Measurements from ENCODE around the gene CHMP2A.

Gene CHMP2A

DNA sequence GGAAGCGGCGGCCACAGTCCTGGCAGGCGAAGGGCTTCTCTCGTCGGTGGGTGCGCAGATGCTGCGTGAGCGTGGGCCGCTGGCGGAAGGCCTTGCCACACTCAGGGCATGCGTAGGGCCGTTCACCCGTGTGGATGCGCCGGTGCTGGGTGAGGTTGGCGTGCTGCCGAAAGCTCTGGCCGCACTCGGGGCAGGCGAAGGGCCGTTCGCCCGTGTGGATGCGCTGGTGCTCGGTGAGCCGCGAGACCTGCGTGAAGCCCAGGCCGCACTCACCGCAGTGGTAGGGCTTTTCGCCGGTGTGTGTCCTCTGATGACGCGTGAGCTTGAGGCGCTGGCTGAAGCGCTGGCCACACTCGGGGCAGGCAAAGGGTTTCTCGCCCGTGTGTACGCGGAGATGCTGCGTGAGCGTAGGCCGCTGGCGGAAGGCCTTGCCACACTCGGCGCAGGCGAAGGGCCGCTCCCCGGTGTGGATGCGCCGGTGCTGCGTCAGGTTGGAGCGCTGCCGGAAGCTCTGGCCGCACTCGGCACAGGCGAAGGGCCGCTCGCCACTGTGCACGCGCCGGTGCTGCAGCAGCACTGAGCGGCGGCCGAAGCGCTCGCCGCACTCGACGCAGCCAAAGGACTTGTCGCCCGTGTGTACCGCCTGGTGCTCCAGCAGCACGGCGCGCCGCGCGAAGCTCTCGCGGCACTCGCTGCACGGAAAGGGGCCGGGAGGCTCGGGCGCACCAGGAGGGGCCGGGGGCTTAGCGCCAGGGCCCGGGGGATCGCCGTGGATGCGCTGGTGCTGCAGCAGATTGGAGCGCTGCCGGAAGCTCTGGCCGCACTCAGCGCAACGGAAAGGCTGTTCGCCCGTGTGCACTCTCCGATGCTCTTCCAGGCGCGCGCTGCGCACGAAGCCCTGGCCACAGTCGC, 7.5 kb upstream of the CHMP2A start:
- CTCF ChIA-PET, result interaction anchor here (1.9 to 3.4 kb wide), 3 partner anchors 19 to 49 kb away, joined by 5 to 20 read pairs (median 10); partner anchors contain the start of gene ZBTB45
- H3K4me1 Mint-ChIP-seq, result peaks cover 59% of the 10 kb centered on the region
- H3K27ac Mint-ChIP-seq, result peak overlapping the region; percentile 94
- H3K27me3 Mint-ChIP-seq, result peaks cover 8% of the 10 kb centered on the region
- H3K9me3 Mint-ChIP-seq, result no peaks in the 10 kb centered on the region
- peak; percentile 64 for DNase-seq
- peaks cover 26% of the 10 kb centered on the region for H3K36me3 Mint-ChIP-seq
- H3K4me3 Mint-ChIP-seq, result peak overlapping the region; percentile 83

DNA sequence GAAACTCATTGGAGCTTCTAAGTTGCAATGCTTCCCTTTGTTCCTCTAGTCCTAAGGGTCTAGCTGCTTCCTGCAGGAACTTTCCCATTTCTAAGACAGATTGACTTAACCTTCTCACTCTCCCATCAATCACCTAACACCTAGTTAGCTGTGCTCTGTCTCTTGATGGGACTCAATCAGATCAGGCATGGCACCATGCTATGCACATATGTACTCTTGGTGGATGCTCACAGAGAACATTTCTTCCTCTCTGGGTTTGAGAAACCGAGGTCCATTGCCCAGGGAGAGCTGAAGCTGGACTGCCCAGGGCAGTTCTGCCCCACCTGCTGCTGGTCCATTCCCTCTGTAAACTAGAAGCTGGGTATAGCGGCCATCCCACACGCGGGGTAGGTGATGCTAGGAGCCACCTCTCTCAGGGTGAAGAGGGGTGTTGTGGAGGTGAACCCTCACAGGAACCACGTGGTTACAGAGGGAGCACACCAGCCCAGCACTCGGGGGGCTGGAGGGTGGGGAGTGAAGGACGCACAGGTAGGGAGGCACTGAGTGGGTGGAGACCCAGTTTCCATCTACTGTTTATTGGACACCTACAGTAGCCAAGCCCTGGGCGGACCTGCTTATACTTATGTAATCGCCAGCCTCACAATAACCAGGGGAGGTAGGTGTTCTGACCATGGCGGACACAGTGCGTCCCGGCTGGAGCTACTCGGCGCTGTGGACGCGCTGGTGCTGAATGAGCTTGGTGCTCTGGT, 6.6 kb upstream of the CHMP2A start:
- H3K9me3 Mint-ChIP-seq, result no peaks in the 10 kb centered on the region
- H3K27me3 Mint-ChIP-seq, result peaks cover 8% of the 10 kb centered on the region
- no peak for DNase-seq
- CTCF ChIA-PET, result interaction anchor here (1.9 to 3.4 kb wide), 3 partner anchors 20 to 48 kb away, joined by 5 to 20 read pairs (median 10); partner anchors contain the start of gene ZBTB45
- H3K4me3 Mint-ChIP-seq, result peak overlapping the region; percentile 83
- H3K36me3 Mint-ChIP-seq, result peaks cover 32% of the 10 kb centered on the region
- H3K4me1 Mint-ChIP-seq, result peaks cover 68% of the 10 kb centered on the region
- H3K27ac Mint-ChIP-seq, result peak overlapping the region; percentile 94

DNA sequence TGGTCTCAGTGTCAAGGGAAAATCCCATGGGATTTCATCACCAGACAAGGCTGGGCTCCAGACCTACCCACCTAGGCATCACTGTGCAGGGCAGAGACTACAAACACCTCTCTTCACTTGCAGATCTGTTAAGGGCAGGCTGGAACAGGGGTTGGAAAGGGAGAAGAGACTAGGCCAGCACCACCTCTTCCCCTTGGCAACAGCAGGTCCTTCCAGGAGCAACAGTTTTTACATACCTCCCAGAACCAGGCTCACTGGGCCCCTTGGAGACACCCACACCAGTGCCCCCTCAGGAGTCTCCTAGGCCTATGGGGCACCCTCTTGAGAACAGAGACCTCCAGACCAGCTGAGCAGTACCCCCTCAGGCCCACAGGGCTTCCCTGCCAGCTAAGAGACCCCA, 6.0 kb upstream of the CHMP2A start:
- Mint-ChIP-seq H3K4me3 (peak overlapping the region; percentile 83), H3K27ac (peak overlapping the region; percentile 62), H3K36me3 (peaks cover 37% of the 10 kb centered on the region), H3K27me3 (peaks cover 8% of the 10 kb centered on the region), H3K4me1 (peaks cover 74% of the 10 kb centered on the region), H3K9me3 (no peaks in the 10 kb centered on the region)
- CTCF ChIA-PET, result interaction anchor here (1.9 to 3.4 kb wide), 3 partner anchors 20 to 47 kb away, joined by 5 to 20 read pairs (median 10); partner anchors contain the start of gene ZBTB45
- DNase-seq, result no peak

GRCh38 chr19:58560007-58560887, 5.3 kb upstream of the CHMP2A start:
- DNase-seq, result no peak
- peak overlapping the region; percentile 96 for H3K4me3 Mint-ChIP-seq
- peaks cover 76% of the 10 kb centered on the region for H3K4me1 Mint-ChIP-seq
- H3K27ac Mint-ChIP-seq, result peak overlapping the region; percentile 98
- H3K27me3 Mint-ChIP-seq, result peaks cover 8% of the 10 kb centered on the region
- no peaks in the 10 kb centered on the region for H3K9me3 Mint-ChIP-seq
- peaks cover 40% of the 10 kb centered on the region for H3K36me3 Mint-ChIP-seq
- CTCF ChIA-PET, result interaction anchor here (3.3 to 3.4 kb wide), 2 partner anchors 21 to 41 kb away, joined by 10 to 20 read pairs; partner anchors contain the start of gene ZBTB45

- Mint-ChIP-seq H3K27ac (peak overlapping the region; percentile 98), H3K4me3 (peak overlapping the region; percentile 96), H3K36me3 (peaks cover 44% of the 10 kb centered on the region), H3K4me1 (peaks cover 79% of the 10 kb centered on the region), H3K9me3 (no peaks in the 10 kb centered on the region), H3K27me3 (peaks cover 8% of the 10 kb centered on the region)
- CTCF ChIA-PET, result interaction anchor here (3.4 kb wide), 1 partner anchor 22 kb away, joined by 10 read pairs; no protein-coding TSS in a partner anchor
- peak; percentile 83 for DNase-seq
These were observed 4.5 kb upstream of the CHMP2A start for GRCh38 chr19:58559275-58560006.

GRCh38 chr19:58558623-58559274, 3.8 kb upstream of the CHMP2A start:
- peaks cover 79% of the 10 kb centered on the region for H3K4me1 Mint-ChIP-seq
- H3K27ac Mint-ChIP-seq, result peak overlapping the region; percentile 98
- peak overlapping the region; percentile 96 for H3K4me3 Mint-ChIP-seq
- H3K27me3 Mint-ChIP-seq, result peaks cover 6% of the 10 kb centered on the region
- H3K36me3 Mint-ChIP-seq, result peaks cover 46% of the 10 kb centered on the region
- CTCF ChIA-PET, result no interaction called here
- no peaks in the 10 kb centered on the region for H3K9me3 Mint-ChIP-seq
- DNase-seq, result peak; percentile 100

- Mint-ChIP-seq H3K27me3 (no peaks in the 10 kb centered on the region), H3K4me3 (peak within 1 kb of the TSS; percentile 96), H3K4me1 (peaks cover 76% of the 10 kb centered on the region), H3K27ac (peak within 1 kb of the TSS; percentile 98), H3K36me3 (peaks cover 45% of the 10 kb centered on the region), H3K9me3 (no peaks in the 10 kb centered on the region)
- CTCF ChIA-PET, result interaction anchor here (1.6 kb wide), 1 partner anchor 44 kb away, joined by 3 read pairs; no protein-coding TSS in a partner anchor
- DNase-seq, result peak; percentile 82
These were observed 3.2 kb upstream of the CHMP2A start, which contains the start of gene UBE2M for GRCh38 chr19:58558066-58558622. TSS of gene UBE2M (minus strand) at chr19:58558611. CDS start at chr19:58558381, 230 bp downstream.

GRCh38 chr19:58557221-58558065, 2.5 kb upstream of the CHMP2A start:
- Mint-ChIP-seq H3K36me3 (peaks cover 48% of the 10 kb centered on the region), H3K27ac (peak overlapping the region; percentile 96), H3K4me1 (peaks cover 77% of the 10 kb centered on the region), H3K27me3 (no peaks in the 10 kb centered on the region), H3K4me3 (peak overlapping the region; percentile 96), H3K9me3 (no peaks in the 10 kb centered on the region)
- CTCF ChIA-PET, result interaction anchor here (0.9 to 1.6 kb wide), 2 partner anchors 37 to 43 kb away, joined by 3 to 4 read pairs; partner anchors contain the start of gene ZBTB45
- DNase-seq, result no peak

GRCh38 chr19:58556622-58557220, 1.8 kb upstream of the CHMP2A start:
- H3K4me1 Mint-ChIP-seq, result peaks cover 70% of the 10 kb centered on the region
- DNase-seq, result no peak
- H3K9me3 Mint-ChIP-seq, result no peaks in the 10 kb centered on the region
- peaks cover 55% of the 10 kb centered on the region for H3K36me3 Mint-ChIP-seq
- no peaks in the 10 kb centered on the region for H3K27me3 Mint-ChIP-seq
- H3K4me3 Mint-ChIP-seq, result peak overlapping the region; percentile 96
- peak overlapping the region; percentile 94 for H3K27ac Mint-ChIP-seq
- CTCF ChIA-PET, result interaction anchor here (0.9 to 1.6 kb wide), 2 partner anchors 37 to 42 kb away, joined by 3 to 4 read pairs; partner anchors contain the start of gene ZBTB45

GRCh38 chr19:58555920-58556621, 1.2 kb upstream of the CHMP2A start:
- Mint-ChIP-seq H3K27me3 (no peaks in the 10 kb centered on the region), H3K27ac (peak overlapping the region; percentile 94), H3K4me1 (peaks cover 64% of the 10 kb centered on the region), H3K36me3 (peaks cover 57% of the 10 kb centered on the region), H3K9me3 (no peaks in the 10 kb centered on the region), H3K4me3 (peak overlapping the region; percentile 96)
- DNase-seq, result no peak
- CTCF ChIA-PET, result interaction anchor here (1.4 to 3.0 kb wide), 2 partner anchors 37 to 42 kb away, joined by 5 to 21 read pairs; partner anchors contain the start of gene ZBTB45
